Nephron (organoid): Measurements from ENCODE around the gene CRTAC1.

ENCODE experiments used
- H3K27ac Mint-ChIP-seq, 3 experiments: 2 replicates each; pipeline ENCODE4 v1.8.0; 2020; ENCODE audit warnings: mixed read lengths in 3 of 3, mild to moderate bottlenecking in 2 of 3, moderate library complexity in 1 of 3
- H3K27me3 Mint-ChIP-seq: 2 replicates; pipeline ENCODE4 v1.8.0; 2021; ENCODE audit warnings: low read depth, mild to moderate bottlenecking, moderate library complexity, mixed read lengths
- H3K36me3 Mint-ChIP-seq: 2 replicates; pipeline ENCODE4 v1.8.0; 2020; ENCODE audit warnings: low read depth, mixed read lengths
- H3K4me1 Mint-ChIP-seq: 2 replicates; pipeline ENCODE4 v1.8.0; 2020; ENCODE audit warnings: mixed read lengths
- H3K4me3 Mint-ChIP-seq, 3 experiments: 2 replicates each; pipeline ENCODE4 v1.8.0; 2020; ENCODE audit warnings: mild to moderate bottlenecking in 3 of 3, mixed read lengths in 3 of 3, moderate library complexity in 2 of 3
- H3K9me3 Mint-ChIP-seq: 2 replicates; pipeline ENCODE4 v1.8.0; 2020; ENCODE audit warnings: mixed read lengths
- CTCF ChIP-seq, 3 experiments: fragments of 200-600 bp; sonication (generic); IDR thresholded peaks; one replicate each; pipeline ENCODE4 v1.5.0; 2021; ENCODE audit warnings: antibody characterized with exemption in 3 of 3; ENCODE audit not compliant: unreplicated experiment in 3 of 3

The CRTAC1 gene

GRCh38 chr10:97911217-97911616 is 119.2 kb downstream of the CRTAC1 start:
- no peak for TF ChIP-seq CTCF (IDR thresholded peaks at IDR 0.05; ENCODE audit: unreplicated experiment in 3 of 3)
- Mint-ChIP-seq H3K4me1 (no peaks in the 10 kb centered on the region), H3K27me3 (peaks cover 52% of the 10 kb centered on the region), H3K27ac (no peak overlapping the region), H3K36me3 (no peaks in the 10 kb centered on the region), H3K9me3 (no peaks in the 10 kb centered on the region), H3K4me3 (no peak overlapping the region)

- H3K27ac Mint-ChIP-seq, result no peak overlapping the region
- no peak overlapping the region for H3K4me3 Mint-ChIP-seq
- no peaks in the 10 kb centered on the region for H3K36me3 Mint-ChIP-seq
- TF ChIP-seq CTCF (IDR thresholded peaks at IDR 0.05; ENCODE audit: unreplicated experiment in 3 of 3), result no peak
- H3K9me3 Mint-ChIP-seq, result no peaks in the 10 kb centered on the region
- H3K4me1 Mint-ChIP-seq, result no peaks in the 10 kb centered on the region
- peaks cover 52% of the 10 kb centered on the region for H3K27me3 Mint-ChIP-seq
Measured at GRCh38 chr10:97910661-97911060, 119.8 kb downstream of the CRTAC1 start.

- H3K36me3 Mint-ChIP-seq, result no peaks in the 10 kb centered on the region
- no peak overlapping the region for H3K4me3 Mint-ChIP-seq
- H3K27ac Mint-ChIP-seq, result no peak overlapping the region
- H3K4me1 Mint-ChIP-seq, result no peaks in the 10 kb centered on the region
- peaks cover 52% of the 10 kb centered on the region for H3K27me3 Mint-ChIP-seq
- no peak for TF ChIP-seq CTCF (IDR thresholded peaks at IDR 0.05; ENCODE audit: unreplicated experiment in 3 of 3)
- no peaks in the 10 kb centered on the region for H3K9me3 Mint-ChIP-seq
Measured at GRCh38 chr10:97907830-97908229, 122.6 kb downstream of the CRTAC1 start.

GRCh38 chr10:97907211-97907610 is 123.2 kb downstream of the CRTAC1 start:
- Mint-ChIP-seq H3K36me3 (no peaks in the 10 kb centered on the region), H3K9me3 (no peaks in the 10 kb centered on the region), H3K4me1 (no peaks in the 10 kb centered on the region)

GRCh38 chr10:97905276-97905675 is 125.1 kb downstream of the CRTAC1 start:
- no peak for TF ChIP-seq CTCF (IDR thresholded peaks at IDR 0.05; ENCODE audit: unreplicated experiment in 3 of 3)
- Mint-ChIP-seq H3K27ac (no peak overlapping the region), H3K4me1 (no peaks in the 10 kb centered on the region), H3K36me3 (no peaks in the 10 kb centered on the region), H3K4me3 (no peak overlapping the region), H3K27me3 (peaks cover 47% of the 10 kb centered on the region), H3K9me3 (no peaks in the 10 kb centered on the region)

More at GRCh38 chr10:97907211-97907610, 123.2 kb downstream of the CRTAC1 start:
- H3K27ac Mint-ChIP-seq, result no peak overlapping the region
- peaks cover 48% of the 10 kb centered on the region for H3K27me3 Mint-ChIP-seq
- TF ChIP-seq CTCF (IDR thresholded peaks at IDR 0.05; ENCODE audit: unreplicated experiment in 3 of 3), result no peak
- no peak overlapping the region for H3K4me3 Mint-ChIP-seq

- TF ChIP-seq CTCF (IDR thresholded peaks at IDR 0.05; ENCODE audit: unreplicated experiment in 3 of 3), result no peak
- no peaks in the 10 kb centered on the region for H3K9me3 Mint-ChIP-seq
- no peak overlapping the region for H3K4me3 Mint-ChIP-seq
- H3K27ac Mint-ChIP-seq, result no peak overlapping the region
- no peaks in the 10 kb centered on the region for H3K36me3 Mint-ChIP-seq
- no peaks in the 10 kb centered on the region for H3K4me1 Mint-ChIP-seq
- H3K27me3 Mint-ChIP-seq, result peaks cover 47% of the 10 kb centered on the region
Measured at GRCh38 chr10:97904576-97904975, 125.8 kb downstream of the CRTAC1 start.
